GM21526 (cell line): Measurements from ENCODE around the gene NEO1.

Source experiments
- ATAC-seq: cut with Tn5 transposase; IDR thresholded peaks from one replicate; pipeline ENCODE4 v1.9.1; 2021; ENCODE audit warnings: moderate library complexity; ENCODE audit not compliant: unreplicated experiment, low FRiP score

NEO1 gene

DNA sequence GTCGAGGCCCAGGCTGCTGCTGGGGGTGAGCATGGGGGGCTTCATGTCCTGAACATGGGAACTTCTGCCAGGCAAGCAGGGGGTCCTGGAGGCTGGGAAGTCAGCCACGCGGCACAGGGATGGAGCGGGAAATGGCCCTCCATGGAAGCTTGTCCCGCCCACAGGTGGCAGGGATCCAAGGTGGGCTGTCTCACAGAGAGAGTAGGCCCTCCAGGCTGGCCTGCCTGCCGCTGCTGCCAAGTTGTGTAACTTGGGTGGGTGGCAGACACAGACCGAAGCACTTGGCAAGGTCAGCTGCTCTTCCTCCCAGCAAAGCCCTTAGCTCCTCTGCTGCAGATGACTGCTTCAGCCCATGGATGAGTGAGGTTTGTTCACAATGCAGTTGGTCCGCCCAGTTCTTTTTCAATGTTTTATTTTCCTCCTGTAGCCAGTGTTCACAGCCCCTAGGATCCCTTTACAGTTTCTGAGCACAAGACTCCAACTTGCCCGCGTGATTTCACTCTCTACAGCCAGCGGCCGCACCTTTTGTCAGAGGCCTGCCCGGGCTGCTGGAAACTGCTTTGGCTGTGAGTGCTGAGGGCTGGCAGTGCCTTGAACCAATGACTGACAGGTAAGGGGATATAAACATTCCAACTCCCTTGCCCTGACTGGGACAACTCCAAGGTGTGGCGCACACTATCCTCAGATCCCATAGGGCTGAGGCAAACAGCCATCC is 289.8 kb downstream of the NEO1 start:
- ATAC-seq, result no peak

GRCh38 chr15:73344056-73344455 is 291.8 kb downstream of the NEO1 start:
- no peak for ATAC-seq

DNA sequence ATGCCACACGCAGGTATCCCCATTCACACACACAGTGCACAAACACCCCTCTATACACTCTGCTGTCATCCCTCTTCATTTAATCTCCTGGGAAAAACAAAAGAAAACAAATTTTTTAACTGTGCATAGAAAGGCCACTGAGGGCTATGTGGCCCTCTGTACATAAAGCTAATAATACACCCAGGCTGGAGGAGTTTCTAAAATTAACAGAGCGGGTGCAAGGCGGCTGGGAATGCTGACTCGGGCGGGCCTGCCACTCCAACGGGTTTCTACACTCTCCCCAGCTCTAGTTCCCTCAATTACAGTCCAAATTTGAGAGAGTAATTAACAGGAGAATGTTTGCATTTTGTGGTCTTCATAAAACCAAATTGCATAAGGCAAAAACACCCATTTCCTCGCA is 293.4 kb downstream of the NEO1 start:
- ATAC-seq, result no peak

DNA sequence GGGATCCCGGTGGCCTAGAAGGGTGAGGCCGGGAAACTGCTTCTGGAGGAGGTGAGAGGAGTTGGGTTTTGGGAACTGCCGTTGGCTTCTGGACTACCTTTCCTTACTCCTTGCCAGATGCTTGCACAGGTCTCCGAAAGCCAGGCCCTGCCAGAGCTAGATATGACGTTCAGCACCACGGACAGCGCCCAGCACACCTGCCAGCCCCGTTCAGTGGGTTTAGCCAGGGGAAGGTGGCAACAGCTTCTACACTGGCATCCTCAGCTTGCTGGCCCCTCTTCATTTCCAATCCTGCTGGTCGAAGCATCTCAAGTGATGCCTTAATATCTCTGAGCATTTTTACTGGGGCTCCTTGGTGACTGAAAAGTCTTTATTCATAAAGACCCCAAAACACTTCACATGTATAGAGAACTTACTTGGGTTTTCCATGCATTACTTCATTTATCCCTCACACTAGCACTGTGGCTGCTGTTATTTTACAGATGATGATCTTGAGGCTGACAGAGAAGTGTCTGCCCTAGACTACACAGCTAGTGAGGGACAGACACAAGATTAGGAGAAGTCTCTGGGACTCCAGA is 294.6 kb downstream of the NEO1 start:
- ATAC-seq, result no peak

- ATAC-seq, result no peak
These were observed 296.9 kb downstream of the NEO1 start for GRCh38 chr15:73349191-73349590.

DNA sequence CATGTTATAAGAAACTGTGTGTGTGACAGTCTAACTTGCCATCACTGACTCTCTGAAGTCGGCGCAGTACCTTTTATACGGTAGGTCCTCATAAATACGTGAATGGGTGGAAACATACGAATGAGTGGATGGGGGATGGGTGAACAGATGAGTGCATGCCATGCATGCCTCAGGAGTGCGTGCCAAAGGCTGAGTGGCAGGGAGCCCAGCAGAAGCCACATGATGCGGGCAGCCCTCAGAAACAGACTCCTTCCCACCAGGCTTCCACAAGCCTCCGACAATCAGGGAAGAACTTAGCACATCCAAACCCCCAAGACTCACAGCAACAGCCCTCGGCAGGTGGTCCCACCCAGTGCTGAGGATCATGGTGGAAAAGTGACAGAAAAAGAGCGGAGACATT is 299.8 kb downstream of the NEO1 start:
- ATAC-seq, result no peak

DNA sequence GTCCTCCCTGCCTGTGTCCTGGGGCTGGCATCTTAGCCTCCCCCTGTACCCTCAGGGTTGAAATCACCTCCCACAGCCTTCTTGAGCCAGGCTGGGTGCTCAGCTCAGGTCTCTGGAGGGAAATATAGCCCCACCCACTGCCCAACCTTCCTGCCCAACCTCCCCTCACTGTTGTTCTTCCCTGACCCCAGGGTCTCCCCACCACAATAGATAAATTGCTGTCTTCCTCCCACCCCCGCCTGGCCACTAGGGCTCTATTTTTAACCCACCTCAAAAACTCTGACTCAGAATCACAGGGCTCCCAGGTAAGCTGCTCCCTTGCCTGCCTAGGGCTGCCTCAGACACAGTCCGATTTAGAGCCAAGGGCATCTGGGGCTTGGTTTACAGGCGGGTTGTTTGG is 301.5 kb downstream of the NEO1 start:
- ATAC-seq, result no peak

GRCh38 chr15:73354241-73354640 is 302.0 kb downstream of the NEO1 start:
- no peak for ATAC-seq
